Fibroblast of skin of left biceps (primary cell): ENCODE measurements around the gene ZDHHC18.
A peak's percentile ranks its signal among the peaks of the same experiment; 100 is the strongest.

Experiments used
- DNase-seq, 2 experiments: peaks; one replicate each; pipeline ENCODE4 v3.0.0-alpha.2; 2013; ENCODE audit warnings: low read depth in 2 of 2

Gene ZDHHC18

GRCh38 chr1:26897351-26897750 lies 70.9 kb downstream of the ZDHHC18 start:
- DNase-seq = no peak

- DNase-seq = peak; percentile 86
These were observed 73.7 kb downstream of the ZDHHC18 start, which contains the start of gene GPATCH3 for GRCh38 chr1:26900001-26900814. Gene GPATCH3 (minus strand): TSS chr1:26900467. CDS start chr1:26900442, 25 bp downstream.

GRCh38 chr1:26900815-26901511 lies 74.5 kb downstream of the ZDHHC18 start:
- no peak for DNase-seq
